HG03280 (cell line): ENCODE measurements around the gene GABRQ.

Experiments
- ATAC-seq: cut with Tn5 transposase; IDR thresholded peaks from one replicate; pipeline ENCODE4 v1.9.1; 2021; ENCODE audit warnings: mild to moderate bottlenecking, moderate library complexity; ENCODE audit not compliant: unreplicated experiment

The GABRQ gene

GRCh38 chrX:152637649-152638442 lies at the start of gene GABRQ:
Gene GABRQ (plus strand): TSS chrX:152637895. CDS start chrX:152638203, 308 bp downstream.
- ATAC-seq, result no peak

GRCh38 chrX:152588206-152588605 lies 49.5 kb upstream of the GABRQ start:
- ATAC-seq, result no peak

- no peak for ATAC-seq
Measured at GRCh38 chrX:152600853-152601633, 36.7 kb upstream of the GABRQ start.

- ATAC-seq, result no peak
Measured at GRCh38 chrX:152601848-152602616, 35.7 kb upstream of the GABRQ start.

- ATAC-seq, result no peak
Measured at GRCh38 chrX:152614791-152615190, 22.9 kb upstream of the GABRQ start.

- no peak for ATAC-seq
Measured at GRCh38 chrX:152619897-152620296, 17.8 kb upstream of the GABRQ start.

- ATAC-seq, result no peak
Measured at GRCh38 chrX:152632445-152633097, 5.1 kb upstream of the GABRQ start.

- no peak for ATAC-seq
Measured at GRCh38 chrX:152635941-152636340, 1.8 kb upstream of the GABRQ start.

- no peak for ATAC-seq
Measured at GRCh38 chrX:152638443-152638904, 779 bp downstream of the GABRQ start.

- ATAC-seq, result no peak
Measured at GRCh38 chrX:152639426-152639825, 1.7 kb downstream of the GABRQ start.

- ATAC-seq, result no peak
Measured at GRCh38 chrX:152640034-152640818, 2.5 kb downstream of the GABRQ start.

GRCh38 chrX:152641256-152641875 lies 3.7 kb downstream of the GABRQ start:
- no peak for ATAC-seq

- no peak for ATAC-seq
Measured at GRCh38 chrX:152641996-152642395, 4.3 kb downstream of the GABRQ start.

GRCh38 chrX:152642931-152643564 lies 5.4 kb downstream of the GABRQ start:
- no peak for ATAC-seq

- ATAC-seq, result no peak
Measured at GRCh38 chrX:152646961-152647360, 9.3 kb downstream of the GABRQ start.

GRCh38 chrX:152647978-152648377 lies 10.3 kb downstream of the GABRQ start:
- no peak for ATAC-seq

GRCh38 chrX:152652060-152652459 lies 14.4 kb downstream of the GABRQ start:
- no peak for ATAC-seq

GRCh38 chrX:152652467-152652866 lies 14.8 kb downstream of the GABRQ start:
- ATAC-seq, result no peak

GRCh38 chrX:152656087-152656486 lies 18.4 kb downstream of the GABRQ start:
- no peak for ATAC-seq
